ENCODE results near the gene WDR4.
A peak's percentile ranks its signal among the peaks of the same experiment; 100 is the strongest.
"Not testable (repeated sequence)": the region's sequence is repeated elsewhere in the genome, so short reads cannot be mapped to it uniquely, and the experiment has no call there.

The WDR4 gene

GRCh38 chr21:42878993-42879787, at the start of gene WDR4:
Gene WDR4 (minus strand): TSS chr21:42879539. CDS start chr21:42879495, 44 bp downstream.
- peak; percentile 93 for DNase-seq (ENCODE audit: low read depth)

GRCh38 chr21:42927474-42928200, 48.3 kb upstream of the WDR4 start:
- not testable (repeated sequence) for DNase-seq (ENCODE audit: low read depth)

- no peak for DNase-seq (ENCODE audit: low read depth)
Measured at GRCh38 chr21:42925114-42925926, 46.0 kb upstream of the WDR4 start, which contains the start of gene ERVH48-1. Gene ERVH48-1 (minus strand): TSS chr21:42925630. CDS start chr21:42919006, 6,624 bp downstream.

GRCh38 chr21:42924433-42924751, 45.1 kb upstream of the WDR4 start:
- DNase-seq (ENCODE audit: low read depth) = no peak

GRCh38 chr21:42923553-42924432, 44.5 kb upstream of the WDR4 start:
- DNase-seq (ENCODE audit: low read depth) = peak; percentile 85

GRCh38 chr21:42922918-42923317, 43.6 kb upstream of the WDR4 start:
- DNase-seq (ENCODE audit: low read depth) = no peak

GRCh38 chr21:42921927-42922326, 42.6 kb upstream of the WDR4 start:
- no peak for DNase-seq (ENCODE audit: low read depth)

GRCh38 chr21:42918291-42918690, 39.0 kb upstream of the WDR4 start:
- DNase-seq (ENCODE audit: low read depth) = no peak

- DNase-seq (ENCODE audit: low read depth) = no peak
Measured at GRCh38 chr21:42913476-42913875, 34.1 kb upstream of the WDR4 start.

GRCh38 chr21:42911920-42912319, 32.6 kb upstream of the WDR4 start:
- DNase-seq (ENCODE audit: low read depth) = not testable (repeated sequence)

GRCh38 chr21:42908484-42908883, 29.1 kb upstream of the WDR4 start:
- DNase-seq (ENCODE audit: low read depth) = not testable (repeated sequence)

- no peak for DNase-seq (ENCODE audit: low read depth)
Measured at GRCh38 chr21:42906233-42906632, 26.9 kb upstream of the WDR4 start.

GRCh38 chr21:42905195-42905594, 25.9 kb upstream of the WDR4 start:
- no peak for DNase-seq (ENCODE audit: low read depth)

- DNase-seq (ENCODE audit: low read depth) = no peak
Measured at GRCh38 chr21:42903817-42904216, 24.5 kb upstream of the WDR4 start.

- no peak for DNase-seq (ENCODE audit: low read depth)
Measured at GRCh38 chr21:42900446-42900845, 21.1 kb upstream of the WDR4 start.

GRCh38 chr21:42892931-42893755, 13.8 kb upstream of the WDR4 start, which contains the start of gene NDUFV3:
Gene NDUFV3 (plus strand): TSS chr21:42893309. CDS start chr21:42893334, 25 bp downstream.
- peak; percentile 97 for DNase-seq (ENCODE audit: low read depth)

- no peak for DNase-seq (ENCODE audit: low read depth)
Measured at GRCh38 chr21:42892582-42892930, 13.2 kb upstream of the WDR4 start.

GRCh38 chr21:42887326-42887725, 8.0 kb upstream of the WDR4 start:
- DNase-seq (ENCODE audit: low read depth) = no peak

GRCh38 chr21:42883921-42884320, 4.6 kb upstream of the WDR4 start:
- DNase-seq (ENCODE audit: low read depth) = no peak

GRCh38 chr21:42880352-42880751, 1.0 kb upstream of the WDR4 start:
- no peak for DNase-seq (ENCODE audit: low read depth)

- DNase-seq (ENCODE audit: low read depth) = no peak
Measured at GRCh38 chr21:42878678-42878992, 704 bp downstream of the WDR4 start.
